Psoas muscle (tissue), 8 donors: ENCODE measurements around the gene MAPT. TPM values are rescaled to one million over a fixed set of nuclear protein-coding genes. Genes with fewer than 3 reads are reported as not detected.

Source experiments
- ATAC-seq, 4 donors: fragments of 200-7000 bp; cut with Tn5 transposase; one replicate each; pipeline ENCODE4 v1.9.1; 2020; ENCODE audit warnings: moderate library complexity in 3 of 4, mild to moderate bottlenecking in 2 of 4
- DNase-seq, 2 donors: peaks; one replicate each; pipeline ENCODE4 v3.0.0-alpha.2; 2020
- H3K27ac ChIP-seq: fragments of 200-600 bp; one replicate; pipeline ENCODE4 v1.8.0; 2022
- H3K27me3 ChIP-seq, 3 donors: fragments of 200-600 bp in 1 of 3; one replicate each; pipeline versions ENCODE4 v1.6.1 to v1.8.0; 2013 to 2022; ENCODE audit warnings: low read length in 2 of 3, mild to moderate bottlenecking in 2 of 3, moderate library complexity in 1 of 3; ENCODE audit not compliant: insufficient read depth in 3 of 3
- H3K36me3 ChIP-seq, 2 donors: fragments of 200-600 bp in 1 of 2; one replicate each; pipeline versions ENCODE4 v1.6.1 to v1.8.0; 2013 to 2022; ENCODE audit warnings: low read depth in 1 of 2, mild to moderate bottlenecking in 1 of 2, moderate library complexity in 1 of 2; ENCODE audit not compliant: insufficient read depth in 1 of 2
- H3K4me1 ChIP-seq: fragments of 200-600 bp; one replicate; pipeline ENCODE4 v1.8.0; 2022
- H3K4me3 ChIP-seq: fragments of 200-600 bp; one replicate; pipeline ENCODE4 v1.8.0; 2022; ENCODE audit warnings: mild to moderate bottlenecking
- H3K9me3 ChIP-seq: fragments of 200-600 bp; one replicate; pipeline ENCODE4 v1.8.0; 2022
- WGBS, 3 donors: extraction: QIAGEN DNeasy Blood & Tissue Kit; methylation state at CpG; one replicate each; pipeline versions ENCODE4 v1.1.6 to v1.1.7; 2013; 5-methylcytosine and 5-hydroxymethylcytosine counted together
- intact Hi-C, 2 donors: fragments of 100-400 bp; cut with DNase I; formaldehyde crosslinking; loops; one replicate each; pipeline versions ENCODE4 v1.11.0 to v1.14.2; 2022
- polyA plus RNA-seq, 3 donors: library from polyadenylated mRNA; stranded (reverse); fragments of 200-250 nt; gene quantifications; one replicate each; pipeline ENCODE4 v1.2.3, GENCODE V29; 2013
- total RNA-seq, 4 donors: library from RNA; stranded (reverse); fragmentation: NEBNext Ultra II Directional in 2 of 4; extraction: Animal tissue kit (Norgen Biotek cat#: 25700) in 2 of 4; gene quantifications; one replicate each; pipeline versions ENCODE4 v1.2.1 to v1.2.4, GENCODE V29; 2021 to 2023
- TF ChIP-seq, protein P1 (sequence below): fragments of 200-600 bp; IDR thresholded peaks from one replicate; pipeline ENCODE4 v1.8.0; 2022; ENCODE audit warnings: antibody characterized with exemption
- donor health status: healthy with polysubstance abuse.
- donor health status: DM: no; HTN: no; CAD: no; lungs with moderate emphysema.
- donor health status: Bipolar disorder and iron deficiency.
- donor health status: healthy.
- donor health status: DM: yes; HTN: yes; CAD: no.
- donor health status: DM: no; HTN: no; CAD: no.
- donor health status: DM: no; HTN: no; CAD: no.
- donor health status: DM: yes; HTN: yes; CAD: no.

MAPT gene
- total and polyA plus RNA-seq, 7 donors, result 16.0 to 253 (median 104) TPM

DNA sequence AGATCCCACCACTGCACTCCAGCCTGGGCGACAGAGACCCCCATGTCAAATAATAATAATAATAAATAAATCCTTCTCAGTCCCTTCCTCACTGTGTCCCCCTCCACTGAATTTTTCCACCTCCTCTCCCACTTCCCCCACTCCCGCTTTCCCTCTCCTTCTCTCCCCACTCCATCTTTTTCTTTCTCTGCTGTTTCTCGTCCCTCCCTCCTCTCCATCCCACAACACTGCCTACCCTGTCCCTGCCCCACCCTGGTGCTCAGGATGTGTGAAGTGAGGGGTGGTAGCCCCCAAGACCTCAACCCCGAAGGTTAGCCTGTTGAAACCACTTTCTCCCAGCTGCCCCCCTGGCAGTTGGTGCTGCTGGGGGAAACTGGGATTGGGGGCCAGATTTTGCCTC is 70.3 kb downstream of the MAPT start:
- DNase-seq (peak in 1 of 2 donors; percentile 15), ATAC-seq (no peak)
- TF ChIP-seq, protein P1, sequence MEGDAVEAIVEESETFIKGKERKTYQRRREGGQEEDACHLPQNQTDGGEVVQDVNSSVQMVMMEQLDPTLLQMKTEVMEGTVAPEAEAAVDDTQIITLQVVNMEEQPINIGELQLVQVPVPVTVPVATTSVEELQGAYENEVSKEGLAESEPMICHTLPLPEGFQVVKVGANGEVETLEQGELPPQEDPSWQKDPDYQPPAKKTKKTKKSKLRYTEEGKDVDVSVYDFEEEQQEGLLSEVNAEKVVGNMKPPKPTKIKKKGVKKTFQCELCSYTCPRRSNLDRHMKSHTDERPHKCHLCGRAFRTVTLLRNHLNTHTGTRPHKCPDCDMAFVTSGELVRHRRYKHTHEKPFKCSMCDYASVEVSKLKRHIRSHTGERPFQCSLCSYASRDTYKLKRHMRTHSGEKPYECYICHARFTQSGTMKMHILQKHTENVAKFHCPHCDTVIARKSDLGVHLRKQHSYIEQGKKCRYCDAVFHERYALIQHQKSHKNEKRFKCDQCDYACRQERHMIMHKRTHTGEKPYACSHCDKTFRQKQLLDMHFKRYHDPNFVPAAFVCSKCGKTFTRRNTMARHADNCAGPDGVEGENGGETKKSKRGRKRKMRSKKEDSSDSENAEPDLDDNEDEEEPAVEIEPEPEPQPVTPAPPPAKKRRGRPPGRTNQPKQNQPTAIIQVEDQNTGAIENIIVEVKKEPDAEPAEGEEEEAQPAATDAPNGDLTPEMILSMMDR, result no peak
- Histone ChIP-seq H3K36me3 (peaks cover 0 to 39% of the 10 kb centered on the region in 2 donors), H3K27me3 (peaks cover 0 to under 1% (median 0%) of the 10 kb centered on the region in 3 donors), H3K9me3 (no peaks in the 10 kb centered on the region), H3K27ac (no peak overlapping the region), H3K4me1 (peaks cover 11% of the 10 kb centered on the region), H3K4me3 (no peak overlapping the region)
- WGBS, 3 donors, result 90 to 92% (median 91%) methylated on average over 4 of the region's 4 CpGs
- intact Hi-C loops, result no loop called here

DNA sequence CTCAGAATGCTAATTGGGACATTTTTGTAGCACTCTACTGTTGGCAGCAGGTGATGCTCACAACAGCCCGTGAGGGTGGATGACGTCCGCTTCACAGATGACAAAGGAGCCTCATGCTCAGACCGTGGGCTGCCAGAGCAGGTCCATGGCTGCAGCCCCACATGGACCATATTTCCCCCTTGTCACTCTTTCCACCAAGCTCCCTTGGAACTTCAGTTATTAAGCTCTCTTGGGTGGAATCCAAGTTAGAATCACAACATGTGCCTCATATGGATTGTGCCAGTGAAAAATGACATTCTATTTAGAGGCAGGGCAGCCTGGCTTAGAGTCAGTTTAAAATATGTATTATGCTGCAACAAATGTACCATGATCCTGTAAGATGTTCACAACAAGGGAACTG is 71.5 kb downstream of the MAPT start:
- DNase-seq (peak in 1 of 2 donors; percentile 42), ATAC-seq (peak; percentile 39 to 67 (median 56))
- Histone ChIP-seq H3K4me3 (no peak overlapping the region), H3K9me3 (no peaks in the 10 kb centered on the region), H3K4me1 (peaks cover 11% of the 10 kb centered on the region), H3K27ac (no peak overlapping the region), H3K27me3 (peaks cover 0 to 3% (median 0%) of the 10 kb centered on the region in 3 donors), H3K36me3 (peaks cover 0 to 51% of the 10 kb centered on the region in 2 donors)
- WGBS, 3 donors, result 31 to 47% (median 33%) methylated on average over 4 of the region's 4 CpGs
- intact Hi-C loops, result no loop called here
- TF ChIP-seq, protein P1, result no peak

DNA sequence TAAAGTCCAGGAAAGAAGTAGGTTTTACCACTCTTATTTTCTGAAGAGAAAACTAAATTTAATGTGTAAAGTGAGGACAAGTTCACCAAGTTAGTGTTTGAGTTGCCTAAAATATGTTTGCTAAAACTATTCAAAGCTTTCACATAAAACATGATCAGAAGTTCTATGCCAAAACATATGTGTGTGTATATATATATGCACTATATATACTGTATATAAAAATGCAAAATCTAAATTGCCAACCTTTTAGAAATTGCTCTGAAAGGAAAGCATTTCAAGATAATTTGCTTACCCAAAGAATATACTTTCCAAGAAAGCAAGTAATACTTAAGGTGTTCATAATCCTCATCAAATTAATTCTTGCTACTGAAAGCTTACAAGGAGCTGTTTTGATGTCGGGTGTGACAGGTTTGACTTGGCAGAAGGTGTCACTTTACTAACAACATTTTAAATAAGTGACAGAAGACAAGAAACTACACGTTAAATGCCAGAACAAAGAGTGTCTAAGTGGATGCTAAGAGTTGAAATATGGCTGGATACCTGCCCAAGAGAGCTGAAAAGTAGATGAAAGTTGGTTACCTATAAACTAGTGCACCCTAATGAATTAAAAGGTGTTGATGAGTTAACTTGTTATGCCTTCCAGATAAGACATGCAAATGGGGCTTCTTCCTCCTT is 72.4 kb downstream of the MAPT start:
- TF ChIP-seq, protein P1, result no peak
- ATAC-seq (no peak), DNase-seq (no peak)
- WGBS, 3 donors, result 28 to 60% (median 35%) methylated on average over 2 of the region's 2 CpGs
- intact Hi-C loops, result no loop called here
- Histone ChIP-seq H3K27ac (no peak overlapping the region), H3K36me3 (peaks cover 0 to 56% of the 10 kb centered on the region in 2 donors), H3K9me3 (no peaks in the 10 kb centered on the region), H3K27me3 (peaks cover 0 to 3% (median 0%) of the 10 kb centered on the region in 3 donors), H3K4me3 (no peak overlapping the region), H3K4me1 (peaks cover 11% of the 10 kb centered on the region)

DNA sequence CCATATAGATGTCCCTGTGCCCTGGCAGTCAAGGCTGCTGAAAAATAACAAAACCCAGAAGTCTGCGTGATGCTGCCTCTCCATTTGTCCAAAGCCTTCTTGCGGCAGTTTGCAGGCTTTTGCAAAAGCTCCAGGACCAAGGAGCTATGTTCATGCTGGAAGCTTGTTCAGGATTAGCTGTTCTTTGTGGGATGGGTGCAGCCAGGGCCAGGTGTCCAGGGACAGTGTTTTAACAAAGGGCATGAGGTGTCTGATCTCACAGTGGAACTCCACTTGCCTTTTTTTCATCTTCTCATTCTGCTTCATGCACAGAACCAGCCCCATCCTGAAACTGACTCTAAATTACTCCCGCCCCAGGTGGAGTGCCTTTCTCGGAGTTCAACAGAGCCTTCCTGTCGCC is 73.0 kb downstream of the MAPT start:
- Histone ChIP-seq H3K27ac (no peak overlapping the region), H3K9me3 (no peaks in the 10 kb centered on the region), H3K4me3 (no peak overlapping the region), H3K36me3 (peaks cover 0 to 57% of the 10 kb centered on the region in 2 donors), H3K27me3 (peaks cover 0 to 3% (median 0%) of the 10 kb centered on the region in 3 donors), H3K4me1 (peaks cover 11% of the 10 kb centered on the region)
- TF ChIP-seq, protein P1, result no peak
- ATAC-seq, result peak in 2 of 4 donors; percentile 77 to 79
- peak in 1 of 2 donors; percentile 46 for DNase-seq
- intact Hi-C loops, result no loop called here
- 57 to 79% (median 69%) methylated on average over 5 of the region's 5 CpGs for WGBS, 3 donors

DNA sequence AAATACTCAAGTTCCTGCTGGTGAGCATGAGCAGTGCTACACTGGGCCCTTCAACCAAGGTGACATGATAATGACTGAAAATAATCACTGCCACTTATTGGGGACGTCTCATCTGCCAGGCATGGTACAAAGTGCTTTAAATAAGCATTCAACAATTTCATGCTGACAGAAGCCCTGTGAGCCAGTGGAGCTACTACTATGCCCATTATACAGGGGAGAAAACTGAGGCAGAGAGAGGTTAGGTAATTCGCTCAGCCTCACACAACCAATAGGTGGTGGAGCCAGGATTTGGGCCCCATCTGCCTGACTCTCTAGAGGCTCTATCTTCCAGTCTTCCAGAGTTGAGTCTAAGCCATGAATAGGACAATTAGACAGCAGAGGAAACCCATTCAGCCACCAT is 74.4 kb downstream of the MAPT start:
- no peak for ATAC-seq
- WGBS, 3 donors, result 81 to 98% (median 85%) methylated on average over 2 of the region's 2 CpGs
- intact Hi-C loops, result no loop called here
- no peak for DNase-seq
- Histone ChIP-seq H3K36me3 (peaks cover 0 to 45% of the 10 kb centered on the region in 2 donors), H3K4me3 (no peak overlapping the region), H3K27me3 (peaks cover 0 to 3% (median 0%) of the 10 kb centered on the region in 3 donors), H3K9me3 (no peaks in the 10 kb centered on the region), H3K4me1 (peaks cover 23% of the 10 kb centered on the region), H3K27ac (no peak overlapping the region)
- TF ChIP-seq, protein P1, result no peak
